GM06990 (cell line): ENCODE measurements around the gene ORC5.
A peak's percentile ranks its signal among the peaks of the same experiment; 100 is the strongest.

Source experiments
- DNase-seq: peaks from one replicate; pipeline ENCODE4 v3.0.0-alpha.2; 2011; ENCODE audit not compliant: insufficient read length; ENCODE audit errors: extremely low read depth
- H3K27me3 ChIP-seq: replicated peaks from 2 replicates; pipeline ENCODE4 v1.6.0; 2011; ENCODE audit warnings: low read length; ENCODE audit not compliant: control insufficient read depth, insufficient read depth
- H3K36me3 ChIP-seq: 2 replicates; pipeline ENCODE4 v1.5.1; 2011; ENCODE audit warnings: low read length; ENCODE audit not compliant: control insufficient read depth, insufficient read depth
- H3K4me3 ChIP-seq: replicated peaks from 2 replicates; pipeline ENCODE4 v1.5.1; 2011; ENCODE audit warnings: low read depth, mild to moderate bottlenecking, control low read depth, low read length
- TF ChIP-seq, protein P1 (sequence below): IDR thresholded peaks from 2 replicates; pipeline ENCODE4 v1.5.1; 2011; ENCODE audit warnings: low read length, control low read depth, mild to moderate bottlenecking, inconsistent platforms; ENCODE audit not compliant: insufficient read depth, poor library complexity, severe bottlenecking

ORC5 gene

DNA sequence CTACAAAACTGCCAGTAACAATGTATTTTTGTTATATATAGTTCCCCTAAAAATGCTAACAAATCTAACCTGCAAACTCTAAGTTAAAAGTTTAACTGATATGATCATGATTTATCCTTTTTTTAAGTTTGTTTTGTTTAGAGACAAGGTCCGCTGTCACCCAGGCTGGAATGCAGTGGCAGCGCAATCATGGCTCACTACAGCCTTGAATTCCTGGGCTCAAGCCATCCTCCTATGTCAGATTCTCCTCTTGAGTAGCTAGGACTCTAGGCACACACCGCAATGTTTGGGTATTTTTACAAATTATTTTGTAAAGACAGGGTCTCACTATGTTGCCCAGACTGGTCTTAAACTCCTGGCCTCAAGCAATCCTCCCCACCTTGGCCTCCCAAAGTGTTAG, 46.6 kb downstream of the ORC5 start:
- Histone ChIP-seq H3K27me3 (no peaks in the 10 kb centered on the region), H3K4me3 (no peak overlapping the region), H3K36me3 (peaks cover 2% of the 10 kb centered on the region)
- TF ChIP-seq, protein P1, sequence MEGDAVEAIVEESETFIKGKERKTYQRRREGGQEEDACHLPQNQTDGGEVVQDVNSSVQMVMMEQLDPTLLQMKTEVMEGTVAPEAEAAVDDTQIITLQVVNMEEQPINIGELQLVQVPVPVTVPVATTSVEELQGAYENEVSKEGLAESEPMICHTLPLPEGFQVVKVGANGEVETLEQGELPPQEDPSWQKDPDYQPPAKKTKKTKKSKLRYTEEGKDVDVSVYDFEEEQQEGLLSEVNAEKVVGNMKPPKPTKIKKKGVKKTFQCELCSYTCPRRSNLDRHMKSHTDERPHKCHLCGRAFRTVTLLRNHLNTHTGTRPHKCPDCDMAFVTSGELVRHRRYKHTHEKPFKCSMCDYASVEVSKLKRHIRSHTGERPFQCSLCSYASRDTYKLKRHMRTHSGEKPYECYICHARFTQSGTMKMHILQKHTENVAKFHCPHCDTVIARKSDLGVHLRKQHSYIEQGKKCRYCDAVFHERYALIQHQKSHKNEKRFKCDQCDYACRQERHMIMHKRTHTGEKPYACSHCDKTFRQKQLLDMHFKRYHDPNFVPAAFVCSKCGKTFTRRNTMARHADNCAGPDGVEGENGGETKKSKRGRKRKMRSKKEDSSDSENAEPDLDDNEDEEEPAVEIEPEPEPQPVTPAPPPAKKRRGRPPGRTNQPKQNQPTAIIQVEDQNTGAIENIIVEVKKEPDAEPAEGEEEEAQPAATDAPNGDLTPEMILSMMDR = no peak
- no peak for DNase-seq

DNA sequence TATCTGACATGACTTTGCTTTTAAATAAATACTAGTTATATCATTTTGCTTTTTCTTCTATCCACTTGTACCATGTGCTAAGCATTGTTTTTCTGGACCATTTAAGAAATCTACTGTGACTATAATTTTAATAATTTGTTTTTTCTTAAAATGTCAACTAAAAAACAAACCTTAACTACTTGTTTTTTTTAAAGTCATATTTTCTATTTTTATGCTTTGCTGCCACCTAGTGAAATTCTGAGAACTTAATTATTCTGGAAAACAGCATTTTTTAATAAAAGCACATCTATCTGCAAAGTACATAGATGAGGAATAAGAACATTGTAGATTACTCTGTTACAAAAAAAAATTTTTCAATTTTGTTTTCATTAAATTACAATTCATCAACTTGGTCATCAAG, 47.4 kb downstream of the ORC5 start:
- Histone ChIP-seq H3K4me3 (no peak overlapping the region), H3K27me3 (no peaks in the 10 kb centered on the region), H3K36me3 (no peaks in the 10 kb centered on the region; the same call in 1 of the 2 replicates)
- no peak for DNase-seq
- TF ChIP-seq, protein P1 = peak; percentile 20

DNA sequence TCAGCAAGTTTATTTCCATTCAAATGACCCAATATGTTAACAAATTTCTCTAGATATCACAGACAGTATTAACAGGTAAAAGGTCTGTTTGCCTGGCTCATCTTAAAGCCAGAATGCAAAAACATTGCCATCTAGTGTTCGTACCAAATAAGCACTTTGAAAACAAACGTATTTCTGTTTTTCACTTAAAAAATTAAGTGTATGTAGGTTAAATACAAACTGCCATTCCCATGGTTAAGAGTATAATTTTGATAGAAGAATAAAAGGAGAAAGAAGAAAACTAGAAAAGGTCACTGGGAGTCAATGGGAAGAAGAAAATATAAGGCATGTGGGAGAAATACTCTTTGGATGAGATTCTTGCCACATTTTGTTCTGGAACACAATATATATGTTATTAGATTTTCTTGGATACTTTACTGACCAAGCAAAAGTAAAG, 51.0 kb downstream of the ORC5 start:
- no peak for DNase-seq
- H3K36me3 ChIP-seq = no peaks in the 10 kb centered on the region
- H3K27me3 ChIP-seq = no peaks in the 10 kb centered on the region
- no peak overlapping the region for H3K4me3 ChIP-seq
- TF ChIP-seq, protein P1 = peak; percentile 55

DNA sequence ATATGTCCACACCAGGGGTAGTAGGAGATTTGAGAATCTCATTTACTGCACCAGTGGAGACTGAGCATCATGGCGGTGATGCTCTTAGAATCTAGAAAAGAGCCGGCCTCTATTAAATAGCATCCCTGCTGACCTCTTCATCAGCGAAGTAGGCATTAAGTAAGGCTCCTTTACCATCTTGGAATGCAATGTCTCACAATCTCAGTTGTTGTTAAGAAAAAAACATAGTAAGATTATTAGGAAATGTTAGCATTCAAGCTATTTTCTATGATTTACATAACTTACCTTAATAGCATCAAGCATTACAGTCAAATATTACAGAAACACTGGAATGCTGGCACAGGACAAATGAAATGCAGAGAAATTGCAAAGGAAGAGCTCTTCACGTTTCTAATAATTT, 54.5 kb downstream of the ORC5 start:
- Histone ChIP-seq H3K4me3 (no peak overlapping the region), H3K36me3 (no peaks in the 10 kb centered on the region), H3K27me3 (no peaks in the 10 kb centered on the region)
- TF ChIP-seq, protein P1 = no peak
- no peak for DNase-seq

DNA sequence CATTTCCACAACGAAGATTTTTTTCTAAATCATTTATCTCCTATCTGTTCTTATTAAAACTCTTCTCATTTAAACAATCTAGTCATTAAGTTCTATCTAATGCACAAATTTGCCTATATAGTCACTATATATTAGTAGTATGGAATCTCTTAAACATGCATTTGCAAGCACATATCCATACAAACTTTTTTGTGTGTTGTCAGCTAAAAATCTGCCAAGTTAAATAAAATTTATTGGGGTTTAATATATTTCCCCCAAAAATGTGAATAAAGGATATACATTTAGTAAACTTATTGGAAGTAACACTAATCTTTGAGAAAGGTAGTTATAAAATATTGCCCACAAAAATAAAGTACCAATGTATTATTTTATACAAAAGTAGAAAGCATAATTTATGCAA, 55.3 kb downstream of the ORC5 start:
- DNase-seq = no peak
- Histone ChIP-seq H3K27me3 (no peaks in the 10 kb centered on the region), H3K36me3 (no peaks in the 10 kb centered on the region), H3K4me3 (no peak overlapping the region)
- TF ChIP-seq, protein P1 = no peak

DNA sequence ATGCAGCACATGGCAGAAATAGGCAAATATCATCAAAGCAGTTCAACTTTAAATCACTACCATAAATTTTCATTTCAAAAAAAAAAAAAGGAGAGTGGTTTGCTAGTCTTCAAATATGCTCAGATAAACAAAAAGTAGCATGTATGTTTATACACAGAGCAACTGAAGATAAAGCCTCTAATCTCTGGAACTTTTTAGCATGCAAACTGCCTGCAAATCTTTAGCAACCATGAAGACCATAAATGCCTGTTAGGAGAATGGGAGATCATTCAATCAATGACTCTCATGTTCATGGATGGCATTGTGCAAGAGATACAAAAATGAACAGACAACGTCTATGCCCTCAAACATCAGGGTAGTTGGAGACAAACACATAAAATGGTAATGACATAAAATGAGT, 57.3 kb downstream of the ORC5 start:
- no peak overlapping the region for H3K4me3 ChIP-seq
- no peaks in the 10 kb centered on the region for H3K27me3 ChIP-seq
- no peak for DNase-seq
- no peaks in the 10 kb centered on the region for H3K36me3 ChIP-seq
- TF ChIP-seq, protein P1 = no peak
